Fibroblast of lung (primary cell): Measurements from ENCODE around the gene CCL19.

ENCODE experiments used
- CTCF ChIP-seq, 2 donors: IDR thresholded peaks in 1 of 2; conservative IDR thresholded peaks in 1 of 2; 1 replicate in 1 of 2; 2 replicates in 1 of 2; pipeline ENCODE4 v1.5.1; 2011 to 2012; ENCODE audit warnings: low read length in 2 of 2, control low read depth in 1 of 2, inconsistent platforms in 1 of 2, low read depth in 1 of 2, mild to moderate bottlenecking in 1 of 2
- EZH2 ChIP-seq: IDR thresholded peaks from 2 replicates; pipeline ENCODE4 v1.5.1; 2012; ENCODE audit warnings: low read length, control low read depth, mild to moderate bottlenecking; ENCODE audit errors: missing control alignments

- TF ChIP-seq CTCF (conservative IDR thresholded peaks at IDR 0.05 in 1 of 2, IDR thresholded peaks at IDR 0.05 in 1 of 2; ENCODE audit: low read depth in 1 of 2, low read length in 2 of 2) = no peak
- no peak for TF ChIP-seq EZH2
Observed at GRCh38 chr9:34665381-34666250, 25.5 kb downstream of the CCL19 start.
